ENCODE results near the gene DEPDC1B. TPM values are rescaled to one million over a fixed set of nuclear protein-coding genes. Genes with fewer than 3 reads are reported as not detected.
"Not testable (repeated sequence)": the region's sequence is repeated elsewhere in the genome, so short reads cannot be mapped to it uniquely, and the experiment has no call there.

The DEPDC1B gene
- total RNA-seq, 1 experiment from 2014 or later, result 11.3 TPM

DNA sequence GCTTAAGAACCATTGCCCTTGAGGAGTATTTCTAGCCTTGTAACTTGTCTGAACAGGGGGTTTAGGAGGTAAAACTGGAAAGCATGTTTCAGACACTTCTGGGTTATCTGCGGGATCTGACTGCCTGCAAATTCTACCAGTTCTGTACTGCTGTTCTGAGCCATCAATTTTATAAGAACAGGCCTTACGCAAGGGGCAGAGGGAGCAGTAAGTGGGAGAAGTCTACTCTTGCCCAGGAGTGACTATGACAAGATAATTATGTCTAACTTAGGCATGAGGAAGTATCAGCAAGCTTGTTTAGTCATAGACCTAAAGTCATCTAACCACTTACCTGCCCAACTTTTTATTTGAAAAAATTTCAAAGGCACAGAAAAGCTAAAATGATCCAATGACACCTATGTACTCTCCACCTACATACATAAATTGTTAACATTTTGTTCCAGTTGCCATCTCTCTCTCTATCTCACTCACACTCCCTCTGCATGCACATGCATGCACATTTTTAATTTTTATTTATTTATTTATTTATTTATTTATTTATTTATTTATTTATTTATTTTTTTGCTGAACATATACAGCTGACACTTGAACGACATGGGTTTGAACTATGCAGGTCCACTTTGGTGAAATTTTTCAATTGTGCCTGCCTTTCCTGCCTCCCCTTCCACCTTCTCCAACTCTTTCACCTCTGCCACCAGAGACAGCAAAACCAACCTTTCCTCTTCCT, 18.4 kb upstream of the DEPDC1B start:
- Mint-ChIP-seq H3K36me3 (ENCODE audit: insufficient read depth, unreplicated experiment) (no peaks in the 10 kb centered on the region), H3K27me3 (ENCODE audit: insufficient read depth, unreplicated experiment) (no peaks in the 10 kb centered on the region), H3K4me1 (ENCODE audit: insufficient read depth, unreplicated experiment) (no peaks in the 10 kb centered on the region), H3K9me3 (ENCODE audit: unreplicated experiment) (peaks cover 11% of the 10 kb centered on the region), H3K27ac (ENCODE audit: low read depth, unreplicated experiment) (no peak overlapping the region), H3K4me3 (ENCODE audit: unreplicated experiment) (no peak overlapping the region)
- peak; percentile 9 for DNase-seq (ENCODE audit: unreplicated experiment)
- no TSS peak for BruUV-seq (replicated peaks)
- CTCF ChIA-PET, result interaction anchor here (0.7 to 1.3 kb wide), 3 partner anchors 18 to 830 kb away, joined by 3 to 5 read pairs (median 4); partner anchors contain the start of gene DEPDC1B
- POLR2A ChIA-PET, result interaction anchor here (1.0 to 3.2 kb wide), 5 partner anchors 13 to 34 kb away, joined by 3 to 20 read pairs (median 6); partner anchors contain the start of gene DEPDC1B
- TF ChIP-seq, protein P1, sequence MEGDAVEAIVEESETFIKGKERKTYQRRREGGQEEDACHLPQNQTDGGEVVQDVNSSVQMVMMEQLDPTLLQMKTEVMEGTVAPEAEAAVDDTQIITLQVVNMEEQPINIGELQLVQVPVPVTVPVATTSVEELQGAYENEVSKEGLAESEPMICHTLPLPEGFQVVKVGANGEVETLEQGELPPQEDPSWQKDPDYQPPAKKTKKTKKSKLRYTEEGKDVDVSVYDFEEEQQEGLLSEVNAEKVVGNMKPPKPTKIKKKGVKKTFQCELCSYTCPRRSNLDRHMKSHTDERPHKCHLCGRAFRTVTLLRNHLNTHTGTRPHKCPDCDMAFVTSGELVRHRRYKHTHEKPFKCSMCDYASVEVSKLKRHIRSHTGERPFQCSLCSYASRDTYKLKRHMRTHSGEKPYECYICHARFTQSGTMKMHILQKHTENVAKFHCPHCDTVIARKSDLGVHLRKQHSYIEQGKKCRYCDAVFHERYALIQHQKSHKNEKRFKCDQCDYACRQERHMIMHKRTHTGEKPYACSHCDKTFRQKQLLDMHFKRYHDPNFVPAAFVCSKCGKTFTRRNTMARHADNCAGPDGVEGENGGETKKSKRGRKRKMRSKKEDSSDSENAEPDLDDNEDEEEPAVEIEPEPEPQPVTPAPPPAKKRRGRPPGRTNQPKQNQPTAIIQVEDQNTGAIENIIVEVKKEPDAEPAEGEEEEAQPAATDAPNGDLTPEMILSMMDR (IDR thresholded peaks at IDR 0.05; ENCODE audit: unreplicated experiment), result no peak
- intact Hi-C loops (cut with micrococcal nuclease), result no loop called here

DNA sequence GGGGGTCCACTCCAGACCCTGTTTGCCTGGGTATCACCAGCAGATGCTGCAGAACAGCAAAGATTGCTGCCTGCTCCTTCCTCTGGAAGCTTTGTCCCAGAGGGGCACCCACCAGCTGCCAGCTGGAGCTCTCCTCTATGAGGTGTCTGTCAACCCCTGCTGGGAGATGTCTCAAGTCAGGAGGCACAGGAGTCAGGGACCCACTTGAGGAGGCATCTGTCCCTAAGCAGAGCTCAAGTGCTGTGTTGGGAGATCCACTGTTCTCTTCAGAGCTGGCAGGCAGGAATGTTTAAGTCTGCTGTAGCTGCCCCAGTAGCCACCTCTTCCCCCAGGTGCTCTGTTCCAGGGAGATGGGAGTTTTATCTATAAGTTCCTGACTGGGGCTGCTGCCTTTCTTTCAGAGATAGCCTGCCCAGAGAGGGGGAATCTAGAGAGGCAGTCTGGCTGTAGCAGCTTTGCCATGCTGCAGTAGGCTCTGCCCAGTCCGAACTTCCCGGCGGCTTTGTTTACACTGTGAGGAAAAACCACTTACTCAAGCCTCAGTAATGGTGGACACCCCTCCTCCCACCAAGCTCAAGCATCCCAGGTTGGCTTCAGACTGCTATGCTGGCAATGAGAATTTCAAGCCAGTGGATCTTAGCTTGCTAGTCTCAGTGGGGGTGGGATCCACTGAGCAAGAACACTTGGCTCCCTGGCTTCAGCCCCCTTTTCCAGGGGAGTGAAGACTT, 15.4 kb upstream of the DEPDC1B start:
- ChIA-PET CTCF (interaction anchor here (0.6 kb wide), 1 partner anchor 11 kb away, joined by 3 read pairs; no protein-coding TSS in a partner anchor), POLR2A (interaction anchor here (0.8 kb wide), 1 partner anchor 15 kb away, joined by 3 read pairs; the partner anchor contains the start of gene DEPDC1B)
- H3K4me3 Mint-ChIP-seq (ENCODE audit: unreplicated experiment); H3K27me3 Mint-ChIP-seq (ENCODE audit: insufficient read depth, unreplicated experiment); intact Hi-C loops (cut with micrococcal nuclease); BruUV-seq (replicated peaks); DNase-seq (ENCODE audit: unreplicated experiment); H3K27ac Mint-ChIP-seq (ENCODE audit: low read depth, unreplicated experiment); H3K4me1 Mint-ChIP-seq (ENCODE audit: insufficient read depth, unreplicated experiment); H3K36me3 Mint-ChIP-seq (ENCODE audit: insufficient read depth, unreplicated experiment): not testable (repeated sequence)
- H3K9me3 Mint-ChIP-seq (ENCODE audit: unreplicated experiment), result peaks cover 11% of the 10 kb centered on the region

DNA sequence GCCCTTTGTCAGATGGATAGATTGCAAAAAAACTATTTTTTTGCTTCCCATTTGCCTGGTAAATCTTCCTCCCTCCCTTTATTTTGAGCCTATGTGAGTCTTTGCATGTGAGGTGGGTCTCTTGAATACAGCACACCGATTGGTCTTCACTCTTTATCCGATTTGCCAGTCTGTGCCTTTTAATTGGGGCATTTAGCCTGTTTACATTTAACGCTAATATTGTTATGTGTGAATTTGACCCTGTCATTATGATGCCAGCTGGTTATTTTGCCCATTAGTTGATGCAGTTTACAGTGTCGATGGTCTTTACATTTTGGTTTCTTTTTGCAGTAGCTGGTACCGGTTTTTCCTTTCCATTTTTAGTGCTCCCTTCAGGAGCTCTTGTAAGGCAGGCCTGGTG, 13.0 kb upstream of the DEPDC1B start:
- TF ChIP-seq, protein P1 (IDR thresholded peaks at IDR 0.05; ENCODE audit: unreplicated experiment), result no peak
- no peak for DNase-seq (ENCODE audit: unreplicated experiment)
- H3K27ac Mint-ChIP-seq (ENCODE audit: low read depth, unreplicated experiment), result no peak overlapping the region
- ChIA-PET POLR2A (no interaction called here), CTCF (no interaction called here)
- H3K36me3 Mint-ChIP-seq (ENCODE audit: insufficient read depth, unreplicated experiment), result no peaks in the 10 kb centered on the region
- intact Hi-C loops (cut with micrococcal nuclease), result no loop called here
- H3K4me3 Mint-ChIP-seq (ENCODE audit: unreplicated experiment), result no peak overlapping the region
- BruUV-seq (replicated peaks), result no TSS peak
- H3K27me3 Mint-ChIP-seq (ENCODE audit: insufficient read depth, unreplicated experiment), result peaks cover 12% of the 10 kb centered on the region
- no peaks in the 10 kb centered on the region for H3K4me1 Mint-ChIP-seq (ENCODE audit: insufficient read depth, unreplicated experiment)
- peaks cover 11% of the 10 kb centered on the region for H3K9me3 Mint-ChIP-seq (ENCODE audit: unreplicated experiment)

DNA sequence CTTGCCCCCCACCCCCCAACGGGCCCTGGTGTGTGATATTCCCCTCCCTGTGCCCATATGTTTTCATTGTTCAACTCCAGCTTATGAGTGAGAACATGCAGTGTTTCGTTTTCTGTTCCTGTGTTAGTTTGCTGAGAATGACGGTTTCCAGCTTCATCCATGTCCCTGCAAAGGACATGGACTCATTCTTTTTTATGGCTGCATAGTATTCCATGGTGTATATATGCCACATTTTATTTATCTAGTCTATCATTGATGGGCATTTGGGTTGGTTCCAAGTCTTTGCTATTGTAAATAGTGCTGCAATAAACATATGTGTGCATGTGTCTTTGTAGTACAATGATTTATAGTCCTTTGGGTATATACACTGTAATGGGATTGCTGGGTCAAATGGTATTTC, 11.9 kb upstream of the DEPDC1B start:
- CTCF ChIA-PET, result interaction anchor here (0.7 kb wide), 1 partner anchor 689 kb away, joined by 3 read pairs; no protein-coding TSS in a partner anchor
- BruUV-seq (replicated peaks); intact Hi-C loops (cut with micrococcal nuclease); H3K4me1 Mint-ChIP-seq (ENCODE audit: insufficient read depth, unreplicated experiment); DNase-seq (ENCODE audit: unreplicated experiment); H3K36me3 Mint-ChIP-seq (ENCODE audit: insufficient read depth, unreplicated experiment); H3K4me3 Mint-ChIP-seq (ENCODE audit: unreplicated experiment); POLR2A ChIA-PET; H3K27ac Mint-ChIP-seq (ENCODE audit: low read depth, unreplicated experiment): not testable (repeated sequence)
- Mint-ChIP-seq H3K9me3 (ENCODE audit: unreplicated experiment) (peaks cover 11% of the 10 kb centered on the region), H3K27me3 (ENCODE audit: insufficient read depth, unreplicated experiment) (peaks cover 12% of the 10 kb centered on the region)

DNA sequence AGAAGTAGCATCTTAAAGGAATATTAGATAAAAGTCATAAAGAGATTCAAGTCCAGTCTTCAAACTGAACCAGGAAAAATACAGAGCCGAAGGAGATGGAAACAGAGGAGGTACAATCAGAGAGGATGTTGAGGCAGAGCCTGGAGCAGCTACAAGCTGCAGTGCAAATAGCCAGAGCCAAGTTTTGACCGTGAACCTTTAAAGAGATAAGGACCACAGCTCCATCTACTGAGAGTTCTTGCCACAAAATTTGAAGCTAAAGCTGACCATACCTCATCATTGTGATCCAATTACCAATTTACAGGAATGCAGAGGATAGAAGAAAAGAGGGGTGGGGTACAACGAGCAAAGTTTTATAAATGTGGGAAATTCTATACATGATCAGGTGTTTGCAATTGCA, 10.4 kb upstream of the DEPDC1B start:
- CTCF ChIA-PET, result interaction anchor here (0.6 to 0.8 kb wide), 3 partner anchors 8 to 117 kb away, joined by 3 to 4 read pairs (median 3); no protein-coding TSS in a partner anchor
- Mint-ChIP-seq H3K36me3 (ENCODE audit: insufficient read depth, unreplicated experiment) (no peaks in the 10 kb centered on the region), H3K4me3 (ENCODE audit: unreplicated experiment) (no peak overlapping the region), H3K27me3 (ENCODE audit: insufficient read depth, unreplicated experiment) (peaks cover 12% of the 10 kb centered on the region), H3K27ac (ENCODE audit: low read depth, unreplicated experiment) (no peak overlapping the region), H3K4me1 (ENCODE audit: insufficient read depth, unreplicated experiment) (no peaks in the 10 kb centered on the region), H3K9me3 (ENCODE audit: unreplicated experiment) (peaks cover 11% of the 10 kb centered on the region)
- POLR2A ChIA-PET, result interaction anchor here (1.5 kb wide), 2 partner anchors 10 to 12 kb away, joined by 4 read pairs; partner anchors contain the start of gene DEPDC1B
- TF ChIP-seq, protein P1 (IDR thresholded peaks at IDR 0.05; ENCODE audit: unreplicated experiment), result no peak
- BruUV-seq (replicated peaks), result no TSS peak
- intact Hi-C loops (cut with micrococcal nuclease), result no loop called here
- DNase-seq (ENCODE audit: unreplicated experiment), result no peak

Measured in MCF 10A (cell line).